HUES48 (cell line): Measurements from ENCODE around the gene EPS8L3.

ENCODE experiments used
- H3K27ac ChIP-seq: one replicate; pipeline ENCODE4 v1.7.0; 2013; ENCODE audit warnings: low read depth, low read length, inconsistent platforms
- H3K27me3 ChIP-seq: 2 replicates; pipeline ENCODE4 v1.6.1; 2013; ENCODE audit warnings: mild to moderate bottlenecking, low read length; ENCODE audit not compliant: control insufficient read depth, insufficient read depth
- H3K36me3 ChIP-seq: 2 replicates; pipeline ENCODE4 v1.6.1; 2013; ENCODE audit warnings: low read length; ENCODE audit not compliant: control insufficient read depth, insufficient read depth
- H3K4me1 ChIP-seq: 2 replicates; pipeline ENCODE4 v1.6.1; 2013; ENCODE audit warnings: mild to moderate bottlenecking, low read length; ENCODE audit not compliant: control insufficient read depth, insufficient read depth
- H3K4me3 ChIP-seq: 2 replicates; pipeline ENCODE4 v1.5.1; 2013; ENCODE audit warnings: mild to moderate bottlenecking, low read depth, low read length
- H3K9ac ChIP-seq: 2 replicates; pipeline ENCODE4 v1.6.1; 2013; ENCODE audit warnings: mild to moderate bottlenecking, low read depth, low read length, moderate library complexity
- H3K9me3 ChIP-seq: 2 replicates; pipeline ENCODE4 v1.6.1; 2013; ENCODE audit warnings: low read length; ENCODE audit not compliant: control insufficient read depth, insufficient read depth

Gene EPS8L3

DNA sequence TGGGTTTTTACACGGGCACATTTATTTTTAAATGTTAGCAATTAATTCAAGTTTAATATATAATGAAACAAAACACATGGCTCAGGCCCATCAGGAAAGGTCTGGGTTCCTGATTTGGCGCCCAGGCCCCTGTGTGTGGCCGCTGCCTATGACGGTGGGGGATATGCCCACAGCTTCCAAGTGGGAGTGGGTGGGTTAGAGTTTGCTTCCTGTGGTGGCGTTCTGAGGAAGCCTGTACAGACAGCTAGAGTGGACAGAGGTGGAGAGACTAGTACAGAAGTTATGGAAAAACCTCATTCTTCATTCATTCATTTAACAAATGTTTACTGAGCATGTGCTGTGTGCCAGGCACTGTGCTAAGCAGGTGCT, 22.4 kb upstream of the EPS8L3 start:
- Histone ChIP-seq H3K4me1 (peaks cover 13% of the 10 kb centered on the region; the same call in 1 of the 2 replicates), H3K4me3 (no peak overlapping the region), H3K36me3 (no peaks in the 10 kb centered on the region), H3K27me3 (no peaks in the 10 kb centered on the region), H3K9ac (no peak overlapping the region), H3K9me3 (peaks cover 1% of the 10 kb centered on the region), H3K27ac (no peak overlapping the region)

DNA sequence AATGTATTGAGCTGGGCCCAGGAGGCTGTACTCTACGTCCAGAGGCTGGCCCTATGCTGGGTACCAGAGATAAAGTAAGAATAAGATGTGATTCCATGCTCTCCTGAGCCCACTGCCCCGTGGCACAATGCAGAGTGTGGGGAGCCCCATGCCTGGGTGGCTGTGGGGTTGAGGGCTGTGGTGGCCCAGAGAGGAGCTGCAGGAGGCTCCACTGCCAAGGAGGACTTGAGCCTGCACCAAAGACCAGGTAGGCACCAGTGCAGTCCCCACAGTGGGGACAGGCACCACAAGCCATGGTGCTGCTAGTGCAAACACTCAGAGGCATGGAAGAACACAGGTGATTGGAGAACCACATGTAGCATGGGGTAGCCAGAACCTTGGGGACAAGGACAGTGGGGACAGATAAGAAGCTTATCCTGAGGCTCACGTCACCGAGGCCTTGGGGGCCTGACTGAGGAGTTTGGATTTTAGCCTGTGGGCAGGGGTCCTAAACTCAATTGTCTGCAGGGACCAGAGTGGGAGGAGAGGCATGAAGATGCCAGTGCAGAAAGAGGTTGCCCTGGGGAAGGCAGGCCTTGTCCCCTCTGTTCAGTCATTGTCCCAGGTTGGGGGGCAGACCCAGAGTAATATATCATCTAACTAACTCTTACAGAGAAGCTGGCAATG, 21.9 kb upstream of the EPS8L3 start:
- Histone ChIP-seq H3K4me3 (no peak overlapping the region), H3K9me3 (peaks cover 6% of the 10 kb centered on the region), H3K27me3 (no peaks in the 10 kb centered on the region), H3K36me3 (no peaks in the 10 kb centered on the region), H3K27ac (no peak overlapping the region), H3K4me1 (peaks cover 13% of the 10 kb centered on the region; the same call in 1 of the 2 replicates), H3K9ac (no peak overlapping the region)

DNA sequence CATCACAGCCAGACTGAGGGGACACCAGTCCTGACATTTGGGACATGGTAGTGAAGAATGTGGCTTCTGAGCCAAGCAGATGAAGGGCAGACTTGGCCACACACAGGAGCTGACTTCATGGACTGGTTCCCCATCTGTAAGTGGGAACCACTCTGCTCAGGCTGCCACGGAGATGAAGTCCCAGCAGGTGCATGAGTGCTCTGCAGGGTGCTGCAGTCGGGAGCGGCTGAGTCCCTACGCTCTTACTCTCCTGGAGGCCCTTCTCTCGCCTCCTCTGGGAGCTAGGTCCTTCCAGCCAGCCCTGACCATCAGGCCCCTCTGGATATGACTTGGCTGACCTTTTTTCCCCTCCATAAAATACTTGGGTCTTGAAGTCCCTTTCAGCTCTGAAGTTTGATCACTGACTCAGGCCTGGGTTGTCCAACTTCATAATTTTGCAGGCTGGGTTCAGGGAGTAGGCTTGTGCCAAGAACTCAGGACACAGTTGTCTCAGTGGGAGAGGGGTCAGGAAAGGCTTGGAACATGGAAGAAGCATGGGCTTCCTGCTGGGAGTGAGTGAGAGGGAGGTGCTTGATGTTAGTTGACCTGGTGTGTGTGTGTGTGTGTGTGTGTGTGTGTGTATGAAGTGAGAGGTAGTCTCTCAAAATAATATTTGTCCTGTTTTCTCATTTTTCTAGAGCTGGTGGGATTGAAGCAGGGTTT, 21.0 kb upstream of the EPS8L3 start:
- Histone ChIP-seq H3K36me3 (no peaks in the 10 kb centered on the region), H3K4me1 (peaks cover 13% of the 10 kb centered on the region; the same call in 1 of the 2 replicates), H3K9me3 (peaks cover 7% of the 10 kb centered on the region), H3K4me3 (no peak overlapping the region), H3K27me3 (no peaks in the 10 kb centered on the region), H3K9ac (no peak overlapping the region), H3K27ac (no peak overlapping the region)

DNA sequence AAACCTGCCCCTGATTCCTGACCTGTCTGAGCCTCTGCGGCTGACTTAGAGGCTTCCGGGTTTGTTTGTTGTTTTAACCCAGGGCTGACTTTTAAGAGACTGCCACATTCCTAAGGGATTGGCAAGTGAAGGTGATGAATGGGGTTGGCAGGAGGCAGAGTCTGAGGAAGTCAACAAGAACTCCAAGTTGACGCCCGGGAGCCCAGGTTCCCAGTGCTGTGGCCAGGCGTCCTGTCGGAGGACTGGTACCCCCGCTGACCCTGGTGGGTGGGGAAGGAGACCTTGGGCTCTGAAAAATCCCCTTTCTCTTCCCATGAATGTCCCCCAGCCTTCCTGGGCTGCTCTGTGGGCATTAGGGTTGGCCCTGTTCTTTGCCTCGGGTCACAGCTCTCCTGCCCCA, 19.7 kb upstream of the EPS8L3 start:
- Histone ChIP-seq H3K9me3 (peaks cover 7% of the 10 kb centered on the region), H3K4me3 (no peak overlapping the region), H3K27ac (no peak overlapping the region), H3K27me3 (no peaks in the 10 kb centered on the region), H3K9ac (no peak overlapping the region), H3K36me3 (no peaks in the 10 kb centered on the region), H3K4me1 (peaks cover 13% of the 10 kb centered on the region; the same call in 1 of the 2 replicates)

DNA sequence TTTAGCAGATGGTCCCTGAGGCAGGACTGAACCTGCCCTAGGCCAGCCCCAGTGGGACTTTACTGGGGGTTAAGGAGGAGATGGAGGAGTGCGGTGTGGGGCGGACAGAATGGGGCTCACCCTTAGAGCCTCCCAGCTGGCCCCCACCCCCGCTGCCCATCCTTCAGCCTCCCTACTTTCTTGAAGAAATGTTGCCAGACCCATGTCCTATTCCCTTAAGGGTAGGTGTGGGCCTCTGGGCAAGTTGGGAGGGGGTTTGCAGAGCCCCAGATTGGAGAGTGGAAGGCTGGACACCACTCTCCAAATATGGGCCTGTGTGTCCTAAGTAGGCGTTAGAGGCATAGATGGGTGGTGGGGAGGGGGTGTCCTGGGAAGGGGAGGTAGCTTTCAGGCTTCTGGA, 19.2 kb upstream of the EPS8L3 start:
- no peak overlapping the region for H3K4me3 ChIP-seq
- H3K27ac ChIP-seq = no peak overlapping the region
- H3K9ac ChIP-seq = no peak overlapping the region
- no peaks in the 10 kb centered on the region for H3K36me3 ChIP-seq
- H3K4me1 ChIP-seq = peaks cover 13% of the 10 kb centered on the region; the same call in 1 of the 2 replicates
- peaks cover 7% of the 10 kb centered on the region for H3K9me3 ChIP-seq
- H3K27me3 ChIP-seq = no peaks in the 10 kb centered on the region

DNA sequence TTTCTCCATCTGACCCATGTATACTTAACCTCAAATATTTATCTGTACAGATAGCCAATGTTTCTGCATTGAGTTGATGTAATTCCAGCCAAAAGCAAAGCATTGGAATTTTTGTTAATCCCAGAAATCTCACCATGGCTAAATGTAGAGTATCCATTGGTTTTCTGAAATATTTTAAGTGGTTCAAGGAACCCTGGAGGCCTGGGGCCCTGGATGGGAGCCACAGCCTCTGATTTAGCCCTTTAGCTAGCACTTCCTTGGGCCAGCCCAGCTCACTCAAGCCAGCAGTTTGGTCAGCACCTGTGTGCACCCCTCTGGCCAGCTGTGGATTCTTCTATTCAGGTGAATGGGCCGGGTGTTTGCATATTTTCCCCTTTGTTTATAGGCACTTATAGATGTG, 18.8 kb upstream of the EPS8L3 start:
- Histone ChIP-seq H3K36me3 (no peaks in the 10 kb centered on the region), H3K27me3 (no peaks in the 10 kb centered on the region), H3K27ac (no peak overlapping the region), H3K9ac (no peak overlapping the region), H3K9me3 (peaks cover 7% of the 10 kb centered on the region), H3K4me3 (no peak overlapping the region), H3K4me1 (peaks cover 13% of the 10 kb centered on the region; the same call in 1 of the 2 replicates)

DNA sequence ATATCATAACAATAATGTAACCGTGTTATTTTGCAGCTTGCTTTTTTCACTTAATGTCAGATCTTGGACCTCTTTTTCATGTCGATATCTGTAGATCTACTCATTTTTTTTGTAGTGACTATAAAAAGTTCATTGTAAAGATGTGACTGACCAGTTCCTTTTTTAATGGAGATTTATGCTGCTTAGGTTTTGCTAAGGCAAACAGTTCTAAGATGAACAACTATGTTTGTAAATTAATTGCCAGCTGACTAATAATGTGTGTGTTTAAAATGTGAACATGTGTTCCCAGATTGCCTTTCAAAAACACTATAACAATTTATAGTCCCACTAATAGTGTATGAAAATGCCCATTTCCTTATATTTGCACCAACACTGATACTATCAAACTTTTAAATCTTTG, 18.1 kb upstream of the EPS8L3 start:
- H3K9ac ChIP-seq = no peak overlapping the region
- H3K27me3 ChIP-seq = no peaks in the 10 kb centered on the region
- H3K27ac ChIP-seq = no peak overlapping the region

DNA sequence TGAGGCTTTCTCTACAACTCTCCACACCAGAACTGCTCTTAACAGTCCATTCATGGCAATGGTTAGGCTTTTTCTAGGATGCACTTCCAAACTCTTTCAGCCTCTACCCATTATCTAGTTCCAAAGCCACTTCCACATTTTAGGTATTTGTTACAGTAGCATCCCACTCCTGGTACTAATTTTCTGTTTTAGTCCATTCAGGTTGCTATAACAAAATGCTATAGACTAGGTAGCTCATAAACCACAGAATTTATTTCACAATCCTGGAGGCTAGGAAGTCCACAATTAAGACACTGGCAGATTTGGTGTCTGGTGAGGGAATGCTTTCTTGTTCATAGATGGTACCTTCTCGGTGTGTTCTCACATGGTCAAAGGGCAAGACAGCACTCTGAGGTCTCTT, 17.3 kb upstream of the EPS8L3 start:
- Histone ChIP-seq H3K27ac (no peak overlapping the region), H3K9ac (no peak overlapping the region), H3K9me3 (peaks cover 7% of the 10 kb centered on the region), H3K27me3 (no peaks in the 10 kb centered on the region), H3K36me3 (no peaks in the 10 kb centered on the region), H3K4me1 (peaks cover 13% of the 10 kb centered on the region; the same call in 1 of the 2 replicates), H3K4me3 (no peak overlapping the region)

More for the DNA sequence above, 18.1 kb upstream of the EPS8L3 start:
- peaks cover 7% of the 10 kb centered on the region for H3K9me3 ChIP-seq
- H3K4me1 ChIP-seq = peaks cover 13% of the 10 kb centered on the region; the same call in 1 of the 2 replicates
- H3K36me3 ChIP-seq = no peaks in the 10 kb centered on the region
- no peak overlapping the region for H3K4me3 ChIP-seq

DNA sequence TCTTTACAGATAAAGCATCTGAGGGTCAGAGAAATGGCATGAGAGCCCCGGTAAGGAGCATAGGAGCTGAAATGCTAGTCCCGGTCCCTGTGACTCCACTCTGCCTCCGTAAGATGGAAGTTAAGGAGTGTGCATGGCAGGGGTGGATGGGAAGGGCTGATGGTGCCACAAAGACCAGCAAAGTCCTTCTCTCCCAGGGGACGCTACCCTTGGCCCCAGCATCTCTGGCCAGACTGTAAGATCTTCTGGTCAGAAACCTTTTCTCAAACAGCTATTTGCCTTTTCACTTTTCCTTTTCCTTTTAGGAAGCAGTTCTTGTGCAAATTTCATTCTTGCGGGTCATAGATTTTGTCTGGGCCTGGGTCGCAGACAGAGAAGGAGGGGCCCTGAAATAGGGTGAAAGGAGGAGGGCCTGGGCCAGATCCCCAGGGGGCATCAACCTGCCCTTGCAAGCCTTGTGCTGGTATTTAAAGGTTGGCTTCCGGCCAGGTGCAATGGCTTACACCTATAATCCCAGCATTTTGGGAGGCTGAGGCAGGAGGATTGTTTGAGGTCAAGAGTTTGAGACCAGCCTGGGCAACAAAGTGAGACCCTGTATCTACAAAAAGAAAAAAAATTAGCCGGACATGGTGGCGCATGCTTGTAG, 14.4 kb upstream of the EPS8L3 start:
- H3K27ac ChIP-seq = no peak overlapping the region
- no peak overlapping the region for H3K9ac ChIP-seq
- no peaks in the 10 kb centered on the region for H3K27me3 ChIP-seq
- peaks cover 7% of the 10 kb centered on the region for H3K9me3 ChIP-seq
- H3K4me1 ChIP-seq = peaks cover 8% of the 10 kb centered on the region; the same call in 1 of the 2 replicates
- no peaks in the 10 kb centered on the region for H3K36me3 ChIP-seq
- no peak overlapping the region for H3K4me3 ChIP-seq

DNA sequence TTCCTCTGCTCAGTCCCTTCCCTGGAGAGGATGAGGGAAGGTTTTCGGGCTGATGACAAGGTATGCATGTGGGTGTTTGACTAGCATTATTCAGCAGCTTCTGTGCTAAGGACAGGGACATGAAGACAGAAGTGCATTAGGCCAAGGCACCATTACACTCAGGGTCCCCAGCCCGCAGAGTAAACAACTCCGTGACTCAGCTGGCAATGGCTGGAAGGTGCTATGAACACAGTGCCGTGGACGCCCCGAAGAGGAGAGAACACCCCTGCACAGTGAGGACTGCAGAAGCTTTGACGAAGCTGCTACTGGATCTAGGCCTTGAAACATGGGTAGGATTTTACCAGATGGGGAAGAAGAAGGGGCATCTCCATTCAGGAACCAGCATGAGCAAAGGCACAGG, 13.7 kb upstream of the EPS8L3 start:
- no peaks in the 10 kb centered on the region for H3K27me3 ChIP-seq
- no peak overlapping the region for H3K9ac ChIP-seq
- peaks cover 7% of the 10 kb centered on the region for H3K9me3 ChIP-seq
- H3K36me3 ChIP-seq = no peaks in the 10 kb centered on the region
- no peak overlapping the region for H3K27ac ChIP-seq
- no peak overlapping the region for H3K4me3 ChIP-seq
- peaks cover 2% of the 10 kb centered on the region; the same call in 1 of the 2 replicates for H3K4me1 ChIP-seq

DNA sequence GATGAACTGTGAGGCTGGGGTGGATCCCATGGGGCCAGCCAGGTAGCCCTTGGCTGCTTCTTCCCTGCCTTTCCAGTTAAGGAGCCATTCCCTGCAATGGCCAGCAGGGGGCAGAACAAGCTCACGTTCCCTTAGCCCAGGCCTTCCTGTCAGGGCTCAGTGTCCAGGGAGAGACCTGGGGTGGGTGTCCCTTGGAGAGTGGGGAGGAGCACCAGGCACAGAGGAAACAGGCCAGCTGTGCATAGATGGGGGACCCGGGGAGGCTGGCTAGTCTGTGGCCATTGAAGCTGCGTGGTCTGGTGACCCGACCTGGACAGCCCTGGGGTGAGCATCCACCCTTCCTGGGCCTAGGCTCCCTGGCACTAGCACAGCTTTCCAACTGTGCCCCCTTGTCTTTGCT, 13.2 kb upstream of the EPS8L3 start:
- H3K27me3 ChIP-seq = no peaks in the 10 kb centered on the region
- peaks cover 7% of the 10 kb centered on the region for H3K9me3 ChIP-seq
- no peak overlapping the region for H3K27ac ChIP-seq
- H3K4me3 ChIP-seq = no peak overlapping the region
- H3K4me1 ChIP-seq = no peaks in the 10 kb centered on the region
- H3K36me3 ChIP-seq = no peaks in the 10 kb centered on the region
- H3K9ac ChIP-seq = no peak overlapping the region
